ENCODE results near the gene RBP4.
"Not testable (repeated sequence)": the region's sequence is repeated elsewhere in the genome, so short reads cannot be mapped to it uniquely, and the experiment has no call there.

The RBP4 gene

DNA sequence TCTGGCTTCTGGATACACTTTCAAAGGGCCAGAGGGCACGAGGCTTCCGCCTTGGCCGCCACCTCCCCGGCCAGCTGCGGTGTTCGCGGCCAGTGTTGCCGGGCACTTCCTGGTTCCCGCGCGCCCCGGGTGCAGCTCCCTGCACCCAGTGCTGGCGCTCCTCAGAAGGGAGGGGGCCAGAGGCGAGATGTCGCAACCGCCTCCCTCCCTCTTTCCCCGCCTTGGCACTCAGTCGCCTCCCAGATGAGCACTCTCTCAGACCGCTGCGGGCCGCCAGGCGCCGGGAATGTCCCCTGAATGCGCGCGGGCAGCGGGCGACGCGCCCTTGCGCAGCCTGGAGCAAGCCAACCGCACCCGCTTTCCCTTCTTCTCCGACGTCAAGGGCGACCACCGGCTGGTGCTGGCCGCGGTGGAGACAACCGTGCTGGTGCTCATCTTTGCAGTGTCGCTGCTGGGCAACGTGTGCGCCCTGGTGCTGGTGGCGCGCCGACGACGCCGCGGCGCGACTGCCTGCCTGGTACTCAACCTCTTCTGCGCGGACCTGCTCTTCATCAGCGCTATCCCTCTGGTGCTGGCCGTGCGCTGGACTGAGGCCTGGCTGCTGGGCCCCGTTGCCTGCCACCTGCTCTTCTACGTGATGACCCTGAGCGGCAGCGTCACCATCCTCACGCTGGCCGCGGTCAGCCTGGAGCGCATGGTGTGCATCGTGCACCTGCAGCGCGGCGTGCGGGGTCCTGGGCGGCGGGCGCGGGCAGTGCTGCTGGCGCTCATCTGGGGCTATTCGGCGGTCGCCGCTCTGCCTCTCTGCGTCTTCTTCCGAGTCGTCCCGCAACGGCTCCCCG is 34.4 kb downstream of the RBP4 start, which contains the start of gene FFAR4:
Gene FFAR4, plus strand, starts transcription at position 231 of the 842 bp plus-strand sequence. Its CDS starts 56 bp downstream, at position 287.
- no peak for DNase-seq (ENCODE audit: low read depth)

DNA sequence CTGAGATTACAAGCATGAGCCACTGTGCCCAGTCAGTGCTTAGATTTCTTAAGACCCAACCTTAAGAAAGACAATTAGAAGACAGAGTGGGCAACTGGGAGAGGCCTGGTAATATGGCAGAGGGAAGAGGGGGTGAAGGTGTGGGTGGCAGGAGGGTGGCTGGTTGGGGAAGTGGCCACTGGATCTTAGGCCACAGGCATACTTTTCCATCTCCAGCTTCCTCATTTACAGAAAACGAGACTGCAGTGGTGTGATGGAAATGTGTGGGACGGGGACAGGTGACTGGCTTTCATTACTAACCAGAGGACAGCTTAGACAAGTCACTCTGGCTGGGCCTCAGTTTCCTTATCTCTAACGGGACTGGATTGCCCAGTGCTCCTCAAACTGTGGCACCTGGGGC is 35.6 kb downstream of the RBP4 start:
- no peak for DNase-seq (ENCODE audit: low read depth)

DNA sequence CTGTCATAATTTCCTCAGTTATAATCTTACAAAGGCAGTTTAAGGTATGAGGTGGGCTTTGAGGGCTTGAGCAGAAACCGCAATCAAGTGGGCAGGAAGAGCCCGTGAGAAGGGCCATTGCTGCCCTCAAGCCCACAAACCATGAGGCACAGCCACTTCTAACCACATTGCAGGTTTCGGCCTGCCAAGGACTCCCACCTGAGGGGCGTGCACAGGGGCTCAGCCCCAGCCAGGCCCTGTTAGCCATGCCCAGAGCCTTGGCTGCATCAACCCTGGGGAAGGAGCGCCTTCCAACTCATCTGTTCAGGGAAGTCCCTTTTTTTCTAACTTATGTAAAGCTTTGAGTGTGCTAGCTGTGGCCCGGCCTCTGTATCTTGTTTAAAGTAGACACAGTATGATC is 40.5 kb downstream of the RBP4 start:
- no peak for DNase-seq (ENCODE audit: low read depth)

DNA sequence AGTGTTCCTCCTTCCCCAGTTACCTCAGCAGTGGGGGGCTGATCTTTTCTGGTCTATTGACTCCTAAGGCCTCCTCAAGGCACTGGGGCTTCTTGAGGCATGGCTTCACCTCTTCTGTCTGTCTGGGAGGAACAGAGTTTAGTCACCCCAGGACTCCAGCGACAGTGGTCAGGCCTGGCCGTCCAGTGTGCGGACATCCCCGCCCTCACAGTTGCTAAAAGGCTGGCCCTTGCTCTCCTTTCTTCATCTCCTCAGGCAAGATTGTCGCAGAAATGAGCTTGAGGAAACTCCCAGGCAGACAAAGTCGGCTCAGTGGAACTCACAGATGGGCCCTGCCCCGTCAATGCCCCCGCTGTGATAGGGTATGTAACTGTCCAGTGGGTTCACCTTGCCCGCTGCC is 41.5 kb downstream of the RBP4 start:
- no peak for DNase-seq (ENCODE audit: low read depth)

DNA sequence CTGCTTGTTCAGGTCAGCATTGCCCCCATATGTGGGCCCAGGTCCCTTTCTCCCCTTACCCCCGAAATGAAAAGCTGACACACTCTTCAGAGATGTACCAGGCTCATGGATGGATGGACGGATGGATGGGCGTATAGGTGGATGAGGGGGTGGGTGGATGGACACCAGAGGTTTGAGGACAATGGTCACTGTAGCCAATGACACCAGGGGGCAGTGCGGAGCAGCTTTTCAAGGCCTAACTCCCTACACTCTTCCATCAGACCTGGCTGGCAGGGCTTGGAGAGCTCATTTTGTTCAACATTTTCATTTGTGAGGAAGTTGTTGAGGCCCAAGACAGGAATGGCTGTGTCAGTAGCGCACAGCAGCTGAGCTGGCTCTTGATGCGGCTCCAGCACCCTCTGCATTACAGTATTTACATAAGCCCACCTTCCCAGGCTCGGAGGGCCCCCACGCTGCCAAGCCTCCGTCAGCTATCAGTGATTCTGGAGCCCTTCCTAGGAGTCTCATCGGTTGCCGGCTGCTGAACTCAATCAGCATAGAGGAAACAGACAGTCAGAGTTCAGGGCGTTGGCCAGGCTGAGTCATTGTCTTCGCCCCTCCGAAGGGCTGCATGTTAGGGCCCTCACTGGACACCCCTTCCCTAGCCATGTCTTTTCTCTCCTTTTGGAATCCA is 46.1 kb downstream of the RBP4 start:
- no peak for DNase-seq (ENCODE audit: low read depth)

DNA sequence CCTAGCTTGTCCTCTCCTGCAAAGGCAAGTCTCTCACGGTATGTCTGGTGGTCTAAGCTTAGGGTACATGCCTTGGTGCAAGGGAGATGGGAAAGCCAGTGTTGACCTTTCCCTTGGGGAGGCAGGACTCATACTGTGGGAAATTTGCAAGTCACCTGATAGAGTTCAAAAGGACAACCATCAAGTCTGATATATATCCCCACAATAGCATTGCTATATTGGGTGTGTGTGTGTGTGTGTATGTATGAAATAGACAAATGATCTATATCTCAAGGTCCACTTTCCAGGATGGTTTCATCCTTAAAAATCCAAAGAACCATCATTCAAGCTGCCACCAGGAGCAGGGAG is 46.7 kb downstream of the RBP4 start:
- no peak for DNase-seq (ENCODE audit: low read depth)

DNA sequence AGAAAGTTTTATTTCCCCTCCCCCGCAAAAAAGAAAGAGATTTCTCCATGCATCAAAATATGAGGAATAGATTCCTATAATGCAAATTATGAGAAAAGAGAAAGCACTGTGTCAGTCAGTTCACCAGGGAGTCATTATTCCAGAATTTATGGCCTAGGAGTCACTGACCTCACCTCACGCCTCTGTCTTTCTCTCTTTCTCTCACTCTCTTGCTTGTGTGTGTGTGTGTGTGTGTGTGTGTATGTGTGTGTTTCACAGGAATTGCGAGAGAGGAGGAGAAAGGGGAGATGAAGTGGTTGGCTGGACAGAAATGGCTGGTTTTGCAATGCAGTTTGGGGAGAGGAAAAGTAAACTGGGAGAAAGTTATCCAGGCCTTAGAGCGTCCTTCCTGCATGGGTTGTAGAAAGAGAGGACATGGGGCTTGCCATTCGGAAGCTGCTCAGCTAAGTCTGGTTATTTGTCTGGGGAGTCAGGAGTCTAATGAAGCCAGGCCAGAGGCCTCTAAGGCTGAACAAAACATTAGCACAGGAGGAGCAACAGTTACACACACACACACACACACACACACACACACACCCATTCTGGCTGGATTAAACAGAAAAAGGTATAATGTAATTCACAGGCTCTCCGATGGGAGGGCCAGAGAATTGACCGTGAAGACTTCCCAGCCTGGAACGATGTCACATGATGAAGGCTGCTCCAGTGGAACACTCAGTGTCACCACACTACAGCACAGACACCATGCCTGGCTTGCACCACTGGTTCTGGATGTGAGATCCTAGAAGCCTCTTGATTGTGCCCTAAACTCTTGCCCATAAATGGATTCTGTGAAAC is 47.3 kb downstream of the RBP4 start:
- DNase-seq (ENCODE audit: low read depth), result no peak

DNA sequence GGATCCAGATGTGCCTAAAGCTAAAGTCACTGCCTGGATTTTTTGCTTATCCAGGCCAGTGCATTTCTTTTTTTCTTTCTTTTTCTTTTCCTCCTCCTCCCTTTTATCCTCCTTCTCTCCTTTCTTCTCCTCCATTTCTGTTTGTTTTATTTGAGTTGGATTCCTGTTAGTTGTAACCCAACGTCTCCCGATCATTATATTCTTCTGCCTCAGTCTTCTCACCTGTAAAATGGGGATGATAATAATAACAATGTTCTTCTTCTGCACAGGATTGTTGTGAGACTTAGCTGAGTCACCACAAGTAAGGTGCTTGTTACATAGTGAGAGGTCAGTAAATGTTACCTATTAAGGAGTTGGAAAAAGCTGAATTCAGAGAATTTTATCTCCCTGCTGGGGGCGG is 48.3 kb downstream of the RBP4 start:
- no peak for DNase-seq (ENCODE audit: low read depth)

DNA sequence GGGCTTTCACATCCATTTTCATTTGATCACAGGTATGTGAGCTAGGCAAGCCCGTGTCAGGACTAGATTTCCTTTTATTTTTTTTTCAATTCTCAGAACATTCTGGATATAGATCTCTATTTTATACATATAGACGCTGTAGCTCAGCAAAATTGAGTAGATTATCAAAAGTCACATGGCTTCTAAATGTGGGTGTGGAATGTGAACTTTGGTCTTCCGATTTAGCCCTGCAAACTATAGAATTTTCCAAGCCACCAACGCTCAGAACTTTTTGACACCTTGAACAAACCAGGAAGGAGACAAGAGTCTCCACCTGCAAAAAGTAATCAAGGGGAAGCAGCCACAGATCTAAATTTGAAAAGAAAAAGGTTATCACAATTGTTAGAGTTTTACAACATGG is 50.4 kb downstream of the RBP4 start:
- DNase-seq (ENCODE audit: low read depth), result no peak

DNA sequence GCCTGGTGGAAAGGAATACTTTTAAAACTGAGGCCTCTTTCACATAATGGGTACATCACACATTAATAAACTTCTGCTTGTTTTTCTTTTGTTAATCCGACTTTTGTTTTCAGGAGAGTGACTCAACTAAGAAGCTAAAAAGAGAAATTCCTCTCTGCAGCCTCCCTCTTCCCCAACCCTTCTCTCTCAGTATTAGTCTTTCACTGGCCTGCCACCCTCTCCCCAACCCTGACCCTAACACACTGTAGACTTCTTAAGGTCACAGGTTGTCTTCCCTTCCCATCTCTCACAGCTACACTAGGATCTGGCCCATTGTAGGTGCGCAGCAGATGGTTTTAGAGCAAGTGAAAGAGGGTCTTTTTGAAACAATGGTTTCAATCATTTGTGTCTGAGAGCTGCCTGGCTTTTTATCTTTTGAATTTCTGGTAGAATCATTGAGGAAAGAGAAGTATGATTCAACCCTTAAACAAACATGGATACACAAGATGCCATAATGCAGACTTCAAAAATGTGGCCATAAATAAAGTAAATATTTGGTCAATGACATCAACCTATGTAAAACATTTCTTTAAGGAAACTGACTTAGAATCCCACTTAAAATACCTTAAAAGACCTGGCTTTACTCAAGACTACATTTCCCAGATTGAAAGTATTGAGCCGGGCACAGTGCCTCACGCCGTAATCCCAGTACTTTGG is 52.5 kb downstream of the RBP4 start:
- DNase-seq (ENCODE audit: low read depth), result peak; percentile 36

DNA sequence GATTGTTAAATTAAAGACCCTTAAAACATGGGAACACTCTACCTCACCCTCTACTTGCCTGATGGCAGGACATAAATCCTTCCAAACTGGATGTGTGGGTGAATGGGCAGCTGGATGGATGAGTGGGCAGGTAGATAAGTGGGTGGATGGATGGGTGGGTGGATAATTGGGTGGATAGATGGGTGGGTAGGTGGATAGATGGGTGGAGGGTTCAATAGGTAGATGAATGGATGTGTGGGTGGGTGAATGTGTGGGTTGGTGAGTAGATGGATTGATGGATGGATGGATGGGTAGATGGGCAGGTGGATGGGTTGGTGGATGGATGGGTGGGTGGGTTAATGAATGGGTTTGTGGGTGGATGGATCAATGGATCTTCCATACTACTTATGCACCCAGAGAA is 53.5 kb downstream of the RBP4 start:
- DNase-seq (ENCODE audit: low read depth), result no peak

DNA sequence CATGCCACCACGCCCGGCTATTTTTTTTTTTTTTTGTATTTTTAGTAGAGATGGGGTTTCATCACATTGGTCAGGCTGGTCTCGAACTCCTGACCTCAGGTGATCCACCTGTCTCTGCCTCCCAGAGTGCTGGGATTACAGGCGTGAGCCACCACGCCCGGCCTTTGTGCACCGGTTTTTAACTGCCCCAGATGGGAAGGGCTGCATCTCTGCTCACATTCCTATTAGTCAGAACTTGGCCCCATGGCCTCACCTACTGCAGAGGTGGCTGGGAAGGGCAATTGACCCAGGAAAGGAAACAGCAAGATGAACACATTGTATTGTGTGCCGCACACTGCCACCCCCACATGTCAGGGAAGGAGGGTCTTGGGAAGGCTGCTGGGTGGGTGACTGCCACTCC is 54.0 kb downstream of the RBP4 start:
- not testable (repeated sequence) for DNase-seq (ENCODE audit: low read depth)

DNA sequence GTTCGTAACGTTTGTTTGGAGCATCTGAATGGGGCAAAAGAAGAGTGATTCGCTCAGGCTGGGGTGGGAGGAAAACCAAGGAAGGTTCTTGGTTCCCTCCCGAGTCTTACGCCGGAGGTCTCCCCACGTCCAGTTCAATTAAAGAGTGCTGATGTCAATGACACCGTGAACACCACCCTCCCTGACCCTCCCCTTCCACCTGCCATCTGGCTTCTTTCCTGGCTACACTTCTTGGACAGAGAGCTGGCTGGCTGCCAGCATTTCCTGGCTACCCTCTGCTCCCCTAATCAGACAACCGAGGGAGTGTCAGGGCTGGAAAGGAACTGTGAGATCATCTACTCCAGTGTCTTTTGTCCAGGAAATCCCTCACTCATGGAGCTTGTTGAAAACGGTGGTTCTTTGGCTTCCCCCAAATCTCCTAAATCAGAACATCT is 58.7 kb downstream of the RBP4 start:
- DNase-seq (ENCODE audit: low read depth), result no peak

Measured in HS-5 (cell line).